GOT3 (cell line): ENCODE results near the gene WDR41.
"Not testable (repeated sequence)": the region's sequence is repeated elsewhere in the genome, so short reads cannot be mapped to it uniquely, and the experiment has no call there.

Experiments used
- DNase-seq: peaks from one replicate; lab custom pipeline; 2025; ENCODE audit warnings: mixed read lengths; lab: John Stamatoyannopoulos, UW

WDR41 gene, protein sequence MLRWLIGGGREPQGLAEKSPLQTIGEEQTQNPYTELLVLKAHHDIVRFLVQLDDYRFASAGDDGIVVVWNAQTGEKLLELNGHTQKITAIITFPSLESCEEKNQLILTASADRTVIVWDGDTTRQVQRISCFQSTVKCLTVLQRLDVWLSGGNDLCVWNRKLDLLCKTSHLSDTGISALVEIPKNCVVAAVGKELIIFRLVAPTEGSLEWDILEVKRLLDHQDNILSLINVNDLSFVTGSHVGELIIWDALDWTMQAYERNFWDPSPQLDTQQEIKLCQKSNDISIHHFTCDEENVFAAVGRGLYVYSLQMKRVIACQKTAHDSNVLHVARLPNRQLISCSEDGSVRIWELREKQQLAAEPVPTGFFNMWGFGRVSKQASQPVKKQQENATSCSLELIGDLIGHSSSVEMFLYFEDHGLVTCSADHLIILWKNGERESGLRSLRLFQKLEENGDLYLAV

DNA sequence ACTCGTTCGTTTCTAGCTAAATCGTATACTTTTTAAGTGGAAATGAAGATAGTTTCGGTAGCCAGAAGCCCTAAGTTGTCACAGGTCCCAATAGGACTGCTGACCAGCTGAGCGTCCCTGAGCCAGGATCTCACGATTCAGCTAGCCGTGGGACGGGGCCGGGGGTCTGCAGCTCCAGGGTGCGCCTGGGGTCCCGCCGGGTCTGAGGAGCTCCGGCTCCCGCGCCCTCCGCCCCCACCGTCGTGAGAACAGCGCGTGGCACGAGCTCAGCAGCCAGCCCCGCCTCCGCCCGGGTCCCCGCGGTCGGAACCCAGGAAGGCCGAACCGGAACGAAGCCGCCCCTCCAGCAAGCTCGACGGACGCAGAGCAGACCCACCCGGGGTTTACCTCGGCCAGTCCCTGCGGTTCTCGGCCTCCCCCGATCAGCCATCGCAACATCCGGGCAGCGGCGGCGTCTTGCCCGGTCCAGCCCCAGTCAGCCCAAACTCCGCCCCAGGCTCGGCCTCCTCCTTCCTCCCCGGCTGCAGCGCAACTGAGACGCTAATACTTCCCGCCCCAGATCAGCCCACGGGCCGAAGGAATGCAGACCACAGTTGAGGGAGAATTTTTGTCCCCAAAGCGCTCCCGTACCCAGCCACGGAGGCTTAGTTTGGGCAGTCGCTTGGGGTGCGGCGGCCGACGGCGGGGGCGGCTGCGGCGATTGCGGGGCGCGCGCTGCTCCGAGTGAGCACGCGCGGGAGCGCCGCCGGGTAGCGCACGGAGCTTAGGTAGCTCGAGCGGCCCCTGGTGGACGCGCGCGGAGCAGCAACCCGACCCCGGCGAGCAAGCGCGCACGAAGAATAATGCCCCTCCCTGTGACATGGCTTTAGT lies at the start of gene WDR41:
WDR41 (minus strand) TSS at position 534 of the 870 bp plus-strand sequence; CDS start at position 438, 96 bp downstream.
- DNase-seq, result peak; percentile 70

DNA sequence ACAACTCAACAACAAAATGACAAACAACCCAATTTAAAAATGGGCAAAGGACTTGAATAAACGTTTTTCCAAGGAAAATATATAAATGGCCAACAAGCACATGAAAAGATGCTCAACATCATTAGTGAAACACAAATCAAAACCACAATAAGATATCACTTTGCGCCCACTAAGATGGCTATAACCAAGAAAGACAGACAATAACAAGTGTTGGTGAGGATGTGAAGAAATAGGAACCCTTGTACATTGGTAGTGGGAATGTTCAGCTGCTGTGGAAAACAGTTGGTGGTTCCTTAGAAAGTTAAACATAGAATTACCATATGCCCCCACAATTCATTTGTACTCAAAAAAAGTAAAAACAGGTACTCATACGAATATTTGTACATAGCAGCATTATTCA lies 39.2 kb upstream of the WDR41 start:
- no peak for DNase-seq

DNA sequence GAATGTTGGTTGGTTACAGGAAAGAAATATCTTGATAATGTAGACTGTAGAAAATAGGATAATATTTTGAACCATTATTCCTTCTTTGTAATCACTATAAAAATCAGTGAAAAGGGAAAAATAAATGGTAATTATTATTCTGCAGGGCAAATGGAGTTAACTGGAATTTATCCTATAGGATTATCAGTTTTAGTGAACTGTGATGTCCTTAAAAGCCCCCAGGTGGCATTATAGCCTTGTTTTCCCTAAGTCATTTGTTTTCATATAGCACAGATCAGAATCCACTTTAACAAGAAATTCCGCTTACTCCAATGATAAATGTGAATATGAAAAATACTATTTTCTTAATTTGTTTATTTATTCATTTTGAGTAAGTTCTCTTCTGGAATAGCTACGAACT lies 26.2 kb upstream of the WDR41 start:
- DNase-seq, result no peak

DNA sequence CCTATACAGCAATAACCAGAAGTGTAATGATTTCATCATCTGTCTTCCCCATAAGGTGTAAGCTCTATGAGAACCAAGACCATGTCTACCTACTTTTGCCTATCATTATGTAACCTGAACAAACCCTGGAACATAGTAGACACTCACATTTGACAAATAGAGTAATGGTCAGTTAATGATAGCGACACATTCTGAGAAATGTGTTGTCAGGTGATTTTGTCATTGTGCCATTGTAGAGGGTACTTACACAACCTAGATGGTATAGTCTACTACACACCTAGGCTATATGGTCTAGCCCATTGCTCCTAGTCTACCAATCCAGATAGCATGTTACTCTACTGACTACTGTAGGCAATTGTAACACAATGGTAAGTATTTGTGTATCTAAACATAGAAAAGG lies 22.3 kb upstream of the WDR41 start:
- DNase-seq, result no peak

DNA sequence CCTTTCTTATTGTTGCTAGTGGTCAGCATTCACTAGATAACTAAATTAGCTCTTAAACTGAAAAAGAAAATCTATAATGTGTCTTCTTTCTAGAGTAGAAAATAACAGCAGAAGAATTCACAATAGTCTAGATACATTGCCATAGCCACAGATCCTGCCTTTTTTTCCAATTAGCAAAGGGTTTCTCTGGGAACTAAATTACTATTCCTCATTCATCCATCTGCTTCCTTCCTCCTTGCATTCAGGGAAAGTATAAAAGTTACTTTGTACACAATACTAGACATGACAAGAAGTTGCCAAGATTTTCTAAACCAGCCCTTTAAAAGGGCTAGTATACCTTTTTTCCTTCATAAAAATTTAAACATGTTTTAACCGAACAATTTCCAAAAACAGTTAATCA lies 21.2 kb upstream of the WDR41 start:
- no peak for DNase-seq

DNA sequence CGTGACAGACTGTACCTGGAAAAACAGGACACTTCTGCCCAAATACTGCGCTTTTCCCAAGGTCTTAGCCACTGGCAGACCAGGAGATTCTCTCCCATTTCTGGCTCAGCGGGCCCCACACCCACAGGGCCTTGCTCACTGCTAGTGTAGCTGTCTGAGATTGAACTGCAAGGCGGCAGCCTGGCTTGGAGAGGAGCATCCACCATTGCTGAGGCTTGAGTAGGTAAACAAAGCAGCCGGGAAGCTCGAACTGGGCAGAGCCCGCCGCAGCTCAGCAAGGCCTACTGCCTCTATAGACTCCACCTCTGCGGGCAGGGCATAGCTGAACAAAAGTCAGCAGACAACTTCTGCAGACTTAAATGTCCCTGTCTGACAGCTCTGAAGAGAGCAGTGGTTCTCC lies 9.0 kb upstream of the WDR41 start:
- DNase-seq, result not testable (repeated sequence)

DNA sequence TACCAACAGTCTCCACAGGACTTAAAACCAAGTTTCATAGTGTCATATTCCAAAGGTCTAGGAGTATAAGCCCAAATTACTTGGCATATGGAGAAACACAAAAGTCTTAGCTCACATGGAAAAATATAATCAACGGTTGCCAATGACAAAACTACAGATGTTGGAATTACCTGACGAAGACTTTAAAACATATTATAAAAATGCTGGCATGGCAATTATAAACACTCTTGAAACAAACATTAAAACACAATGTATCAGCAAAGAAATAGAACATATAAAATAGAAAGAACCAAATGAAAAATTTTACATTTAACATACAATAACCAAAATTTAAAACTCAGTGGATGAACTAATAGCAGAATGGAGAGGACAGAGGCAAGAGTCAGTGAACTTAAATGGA lies 7.9 kb upstream of the WDR41 start:
- no peak for DNase-seq

DNA sequence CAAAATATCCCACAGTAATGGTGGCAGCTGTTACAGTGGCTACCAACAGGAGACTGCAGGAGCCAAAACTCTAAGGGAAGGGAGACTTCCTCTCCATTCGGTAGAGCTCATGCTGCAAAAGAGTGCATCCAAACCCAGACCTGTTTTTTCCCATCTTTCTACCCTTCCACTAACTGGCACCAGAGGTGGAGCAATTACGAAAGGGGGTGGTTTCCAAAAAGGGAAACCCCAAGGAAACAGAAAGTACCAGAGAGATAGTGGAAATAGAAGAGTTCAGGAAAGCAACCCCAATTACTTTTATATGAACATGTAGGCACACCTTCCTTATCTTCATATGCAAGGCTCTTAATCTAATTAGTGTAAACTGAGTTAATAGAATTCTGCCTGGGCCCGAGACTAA lies 7.3 kb upstream of the WDR41 start:
- DNase-seq, result no peak

DNA sequence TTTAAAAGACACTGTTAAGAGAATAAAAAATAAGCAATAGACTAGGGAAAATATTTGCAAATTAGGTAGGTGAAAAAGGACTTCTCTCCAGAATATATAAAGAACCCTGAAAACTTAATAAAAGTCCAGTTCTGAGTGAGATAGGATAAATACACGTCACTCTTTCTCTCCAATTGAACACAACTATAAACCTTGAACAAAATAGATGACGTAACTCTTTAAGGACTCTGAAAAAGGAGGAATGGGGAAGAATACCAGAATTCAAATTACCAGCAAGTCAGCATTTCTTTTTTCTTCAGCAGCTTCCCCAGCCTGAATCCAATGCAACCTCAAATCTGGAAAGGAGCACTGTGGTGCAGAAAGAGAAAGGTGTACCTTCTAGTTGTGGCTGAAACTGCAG lies 6.8 kb upstream of the WDR41 start:
- no peak for DNase-seq

DNA sequence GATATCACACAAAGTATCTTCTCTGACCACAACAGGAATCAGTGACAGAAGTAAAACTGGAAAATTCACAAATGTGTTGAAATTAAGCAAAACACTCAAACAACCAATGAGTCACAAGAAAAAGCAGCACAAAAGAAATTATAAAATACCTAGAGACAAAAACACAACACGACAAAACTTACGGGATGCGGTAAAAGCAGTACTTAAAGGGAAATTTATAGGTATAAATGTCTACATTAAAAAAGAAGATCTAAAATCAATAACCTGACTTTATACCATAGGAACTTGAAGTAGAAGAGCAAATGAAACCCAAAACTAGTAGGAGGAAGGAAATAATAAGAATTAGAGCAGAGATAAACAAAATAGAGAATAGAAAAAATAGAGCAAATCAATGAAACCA lies 2.8 kb upstream of the WDR41 start:
- DNase-seq, result no peak

DNA sequence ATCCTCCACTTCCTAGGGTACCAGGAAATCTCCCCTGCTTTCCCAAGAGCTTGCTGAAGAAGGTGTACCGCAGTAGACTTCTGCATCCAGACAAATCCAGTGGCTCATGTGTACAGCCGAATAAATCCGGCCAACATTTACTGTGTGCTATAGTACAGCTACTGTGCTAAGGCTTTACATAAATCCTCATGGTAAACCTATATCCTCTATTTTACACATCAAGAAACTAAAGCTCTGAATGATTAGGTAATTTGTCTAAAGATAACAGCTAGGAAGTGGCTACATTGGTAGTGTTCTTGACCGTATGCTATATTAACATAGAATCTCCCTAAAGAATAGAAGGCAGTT lies 511 bp upstream of the WDR41 start:
- no peak for DNase-seq

DNA sequence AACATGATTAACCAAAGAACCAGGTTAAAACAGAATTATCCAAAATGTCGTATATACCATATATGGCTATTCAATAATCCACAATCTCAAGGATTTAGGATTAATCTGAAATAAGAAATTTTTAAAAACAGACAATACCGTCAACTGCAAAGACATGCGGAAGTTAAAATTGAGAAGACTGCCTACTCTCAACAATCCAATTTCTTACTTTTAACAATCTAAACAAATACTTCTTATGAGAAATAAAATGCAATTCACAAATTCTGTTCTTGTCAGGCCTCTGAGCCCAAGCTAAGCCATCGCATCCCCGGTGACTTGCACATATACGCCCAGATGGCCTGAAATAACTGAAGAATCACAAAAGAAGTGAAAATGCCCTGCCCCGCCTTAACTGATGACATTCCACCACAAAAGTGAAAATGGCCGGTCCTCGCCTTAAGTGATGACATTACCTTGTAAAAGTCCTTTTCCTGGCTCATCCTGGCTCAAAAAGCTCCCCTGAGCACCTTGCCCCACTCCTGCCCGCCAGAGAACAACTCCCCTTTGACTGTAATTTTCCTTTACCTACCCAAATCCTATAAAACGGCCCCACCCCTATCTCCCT lies 1.3 kb downstream of the WDR41 start:
- not testable (repeated sequence) for DNase-seq

DNA sequence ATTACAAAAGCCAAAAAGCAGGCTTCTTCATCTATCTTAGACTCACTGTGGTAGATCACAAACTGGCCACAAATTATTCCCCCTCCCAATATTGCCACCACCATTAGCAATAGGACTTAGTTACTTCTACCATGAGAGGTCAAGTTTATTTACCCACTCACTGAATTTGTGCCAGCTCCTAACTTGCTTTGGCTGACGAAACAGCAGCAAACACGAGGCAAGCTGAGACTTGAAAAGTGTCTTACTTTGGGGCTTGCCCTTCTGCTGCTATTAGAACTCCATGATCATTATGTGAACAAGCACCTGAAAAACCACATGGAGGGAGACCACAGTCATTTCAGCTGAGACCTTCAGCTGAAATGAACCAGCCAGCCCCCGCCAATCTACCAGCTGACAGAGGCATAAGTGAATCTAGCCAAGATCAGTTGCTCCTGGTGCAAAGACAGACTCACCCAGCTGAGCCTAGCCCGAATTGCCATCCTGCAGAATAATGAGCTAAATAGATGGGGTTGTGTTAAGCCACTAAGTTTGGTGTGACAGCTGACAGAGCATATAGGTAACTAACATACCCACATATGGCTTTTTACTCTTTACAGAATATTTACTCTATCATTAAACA lies 5.7 kb downstream of the WDR41 start:
- no peak for DNase-seq

DNA sequence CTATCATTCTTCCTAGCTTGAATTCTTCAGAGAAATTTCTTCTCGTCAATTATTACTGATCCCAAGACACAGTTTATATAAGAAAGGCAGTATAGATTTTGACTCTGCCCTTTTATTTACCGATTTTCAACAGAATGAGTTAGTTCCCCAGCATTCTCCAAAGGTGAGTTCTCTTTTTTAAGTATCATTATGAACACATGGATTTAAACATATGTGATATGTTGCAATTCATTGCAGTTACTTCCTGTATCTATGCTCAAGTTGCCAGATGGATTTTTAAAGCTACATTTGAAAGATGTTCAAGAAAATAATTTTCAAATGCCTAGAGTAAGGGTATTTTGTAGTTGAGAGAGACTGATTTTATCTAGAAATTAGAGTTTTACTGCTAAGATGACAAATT lies 8.4 kb downstream of the WDR41 start:
- no peak for DNase-seq

DNA sequence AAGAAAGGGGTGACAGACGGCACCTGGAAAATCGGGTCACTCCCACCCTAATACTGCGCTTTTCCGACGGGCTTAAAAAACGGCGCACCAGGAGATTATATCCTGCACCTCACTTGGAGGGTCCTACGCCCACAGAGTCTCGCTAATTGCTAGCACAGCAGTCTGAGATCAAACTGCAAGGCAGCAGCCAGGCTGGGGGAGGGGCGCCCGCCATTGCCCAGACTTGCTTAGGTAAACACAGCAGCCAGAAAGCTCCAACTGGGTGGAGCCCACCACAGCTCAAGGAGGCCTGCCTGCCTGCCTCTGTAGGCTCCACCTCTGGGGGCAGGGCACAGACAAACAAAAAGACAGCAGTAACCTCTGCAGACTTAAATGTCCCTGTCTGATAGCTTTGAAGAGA lies 17.1 kb downstream of the WDR41 start:
- DNase-seq, result not testable (repeated sequence)

DNA sequence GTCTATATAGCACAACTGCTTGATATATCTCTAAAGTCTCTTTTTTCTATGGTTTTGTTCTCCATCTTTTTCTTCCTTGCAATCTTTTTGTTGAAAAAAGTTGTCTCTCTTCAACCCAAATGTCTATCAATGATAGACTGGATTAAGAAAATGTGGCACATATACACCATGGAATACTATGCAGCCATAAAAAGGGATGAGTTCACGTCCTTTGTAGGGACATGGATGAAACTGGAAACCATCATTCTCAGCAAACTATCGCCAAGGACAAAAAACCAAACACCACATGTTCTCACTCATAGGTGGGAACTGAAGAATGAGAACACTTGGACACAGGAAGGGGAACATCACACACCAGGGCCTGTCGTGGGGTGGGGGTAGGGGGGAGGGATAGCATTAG lies 23.2 kb downstream of the WDR41 start:
- not testable (repeated sequence) for DNase-seq

DNA sequence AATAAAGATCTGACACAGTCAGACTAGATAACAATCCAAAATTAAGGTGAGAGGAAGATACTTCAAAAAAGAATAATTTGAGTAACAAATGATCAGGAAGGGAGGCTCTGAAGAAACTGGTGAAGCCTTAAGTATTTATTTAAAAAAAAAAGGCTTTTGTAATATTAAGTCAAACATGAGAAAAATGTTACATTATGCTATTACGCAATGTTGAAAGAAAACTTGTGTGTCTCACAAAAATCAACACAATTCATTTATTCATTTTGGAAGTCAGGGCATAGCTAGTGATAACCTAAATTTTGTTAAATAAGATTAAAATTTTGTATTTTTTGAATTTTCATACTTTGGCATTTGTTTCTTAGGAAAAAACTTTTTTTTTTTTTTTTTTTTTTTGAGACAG lies 28.2 kb downstream of the WDR41 start:
- DNase-seq, result no peak

DNA sequence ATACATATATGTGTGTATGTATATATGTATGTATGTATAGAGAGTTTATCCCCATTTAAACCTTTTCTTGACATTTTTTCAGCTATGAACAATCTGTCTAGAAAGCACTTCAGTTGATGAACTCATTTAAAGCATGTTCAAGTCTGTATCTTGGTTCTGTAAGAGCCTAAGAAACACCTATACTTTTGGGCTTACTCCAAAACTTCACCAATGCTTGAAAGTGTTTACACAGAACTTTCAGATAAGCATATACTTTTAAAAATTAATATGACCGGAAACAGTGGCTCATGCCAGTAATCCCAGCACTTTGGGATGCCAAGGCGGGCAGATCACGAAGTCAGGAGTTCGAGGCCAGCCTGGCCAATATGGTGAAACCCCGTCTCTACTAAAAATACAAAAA lies 30.8 kb downstream of the WDR41 start:
- no peak for DNase-seq

DNA sequence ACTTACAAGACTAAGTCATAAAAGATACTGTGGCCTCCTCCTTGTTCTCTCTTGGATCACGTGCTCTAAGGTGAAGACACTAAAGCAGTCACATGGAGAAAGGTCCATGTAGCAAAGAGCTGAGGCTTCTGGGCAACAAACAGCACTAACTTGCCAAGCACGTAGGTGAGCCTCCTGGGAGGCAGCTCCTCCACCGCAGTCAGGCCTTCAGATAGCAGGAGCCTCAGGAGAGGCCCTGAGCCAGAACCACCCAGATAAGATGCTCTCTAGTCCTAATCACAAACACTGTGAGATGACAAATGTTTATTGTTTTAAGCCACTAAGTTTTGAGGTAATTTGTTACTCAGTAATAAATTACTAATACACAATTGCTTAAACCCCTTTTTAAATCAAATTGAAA lies 38.0 kb downstream of the WDR41 start:
- no peak for DNase-seq

DNA sequence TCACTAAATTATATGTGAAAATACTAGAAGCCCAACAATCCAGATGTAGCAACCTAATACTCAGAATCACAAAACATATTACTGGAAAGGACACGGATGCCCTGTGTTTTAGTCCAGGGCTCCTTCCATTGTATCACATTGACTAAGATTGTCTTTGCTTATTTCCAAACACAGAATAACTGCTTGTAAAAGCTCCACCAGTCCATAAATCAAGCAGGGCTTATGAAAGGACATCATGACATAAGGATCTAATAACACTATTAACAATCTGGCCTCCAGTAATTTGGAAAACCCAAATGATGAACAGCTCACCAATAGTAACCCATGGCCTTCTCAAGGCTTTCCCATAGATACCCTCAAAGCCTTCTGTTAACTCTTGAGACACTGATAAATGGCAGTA lies 39.8 kb downstream of the WDR41 start:
- no peak for DNase-seq

DNA sequence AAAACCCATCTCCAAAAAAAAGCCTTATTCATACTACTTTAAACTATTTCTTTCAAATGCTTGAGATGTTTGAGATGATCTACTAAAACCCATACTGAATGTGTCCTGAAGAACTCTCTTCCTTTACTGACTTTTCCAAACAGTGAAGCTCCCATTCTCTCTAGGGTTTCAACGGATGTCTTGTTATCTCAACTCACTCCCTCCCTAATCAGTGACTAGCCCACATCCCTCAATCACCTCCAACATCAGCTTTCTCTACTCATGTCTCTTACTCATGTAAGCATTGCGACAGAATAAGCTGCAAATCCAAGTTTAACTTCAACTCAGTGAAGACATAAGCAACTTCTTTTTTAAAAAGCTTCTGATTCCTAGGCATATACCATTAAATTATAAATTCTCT lies 42.1 kb downstream of the WDR41 start:
- no peak for DNase-seq

DNA sequence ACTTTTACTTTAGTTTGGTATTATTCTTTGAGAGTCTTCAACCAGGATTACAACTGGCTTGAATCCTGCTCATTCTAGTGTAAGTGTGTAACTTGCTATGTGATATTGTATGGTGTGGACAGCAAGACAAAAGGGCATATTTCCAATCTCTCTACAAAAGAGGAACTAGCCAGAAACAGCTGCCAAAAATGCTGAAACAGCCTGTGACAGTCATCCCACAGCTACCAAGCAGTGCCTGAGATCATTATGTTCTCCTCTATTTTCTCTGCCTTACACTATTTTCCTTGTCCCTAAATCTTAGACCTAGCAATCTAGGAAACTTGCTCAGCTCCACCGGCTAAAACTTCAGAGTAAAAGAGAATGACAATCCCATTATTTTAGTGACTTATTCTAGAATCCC lies 42.8 kb downstream of the WDR41 start:
- no peak for DNase-seq
